CD14-positive monocyte (primary cell): ENCODE results near the gene RNU6-9. TPM values are rescaled to one million over a fixed set of nuclear protein-coding genes. Genes with fewer than 3 reads are reported as not detected.

Experiments used
- DNase-seq, 3 donors: peaks; one replicate each; pipeline ENCODE4 v3.0.0-alpha.2; 2011 to 2022
- H2AFZ ChIP-seq: 2 replicates; pipeline ENCODE4 v1.6.0; 2012; ENCODE audit warnings: mild to moderate bottlenecking, low read depth, low read length, inconsistent platforms; ENCODE audit not compliant: insufficient read depth, poor library complexity, severe bottlenecking
- H3K27ac ChIP-seq, 2 donors: 1 replicate in 1 of 2; 2 replicates in 1 of 2; pipeline ENCODE4 v1.5.1; 2012 to 2013; ENCODE audit warnings: low read length in 2 of 2, control low read depth in 1 of 2, inconsistent platforms in 1 of 2, low read depth in 1 of 2, mild to moderate bottlenecking in 1 of 2
- H3K27me3 ChIP-seq, 2 donors: one replicate each; pipeline versions ENCODE4 v1.6.0 to v1.6.1; 2011 to 2013; ENCODE audit warnings: low read length in 2 of 2; ENCODE audit not compliant: control insufficient read depth in 2 of 2, insufficient read depth in 2 of 2
- H3K36me3 ChIP-seq, 2 donors: replicated peaks in 1 of 2; 1 replicate in 1 of 2; 2 replicates in 1 of 2; pipeline versions ENCODE4 v1.5.1 to v1.6.1; 2012 to 2013; ENCODE audit warnings: low read length in 2 of 2, control low read depth in 1 of 2, inconsistent platforms in 1 of 2, mild to moderate bottlenecking in 1 of 2; ENCODE audit not compliant: insufficient read depth in 2 of 2, control insufficient read depth in 1 of 2
- H3K4me1 ChIP-seq, 2 donors: 1 replicate in 1 of 2; 2 replicates in 1 of 2; pipeline versions ENCODE4 v1.5.1 to v1.6.1; 2012 to 2013; ENCODE audit warnings: low read length in 2 of 2, control low read depth in 1 of 2, inconsistent platforms in 1 of 2, mild to moderate bottlenecking in 1 of 2, moderate library complexity in 1 of 2; ENCODE audit not compliant: insufficient read depth in 2 of 2, control insufficient read depth in 1 of 2
- H3K4me2 ChIP-seq: replicated peaks from 2 replicates; pipeline ENCODE3; 2012; ENCODE audit warnings: low read length, moderate library complexity, mild to moderate bottlenecking; ENCODE audit not compliant: poor library complexity, severe bottlenecking; ENCODE audit errors: extremely low read depth
- H3K4me3 ChIP-seq, 3 experiments: fragments of 200-600 bp in 1 of 3; sonication (generic) in 1 of 3; replicated peaks in 1 of 3; 1 replicate in 2 of 3; 2 replicates in 1 of 3; pipeline ENCODE4 v1.5.1; 2011 to 2013; ENCODE audit warnings: low read length in 3 of 3, mild to moderate bottlenecking in 3 of 3, control low read depth in 2 of 3, low read depth in 2 of 3, inconsistent platforms in 1 of 3, moderate library complexity in 1 of 3
- H3K79me2 ChIP-seq: 2 replicates; pipeline ENCODE4 v1.6.0; 2012; ENCODE audit warnings: mild to moderate bottlenecking, control low read depth, inconsistent platforms, low read length, moderate library complexity; ENCODE audit not compliant: insufficient read depth
- H3K9ac ChIP-seq: 2 replicates; pipeline ENCODE4 v1.6.0; 2017; ENCODE audit warnings: low read length, mild to moderate bottlenecking; ENCODE audit not compliant: insufficient read depth, poor library complexity, severe bottlenecking
- H3K9me3 ChIP-seq, 2 donors: replicated peaks in 1 of 2; 1 replicate in 1 of 2; 2 replicates in 1 of 2; pipeline versions ENCODE4 v1.5.1 to v1.6.1; 2012 to 2013; ENCODE audit warnings: low read length in 2 of 2, control low read depth in 1 of 2; ENCODE audit not compliant: control insufficient read depth in 1 of 2, insufficient read depth in 1 of 2
- H4K20me1 ChIP-seq: 2 replicates; pipeline ENCODE4 v1.6.0; 2012; ENCODE audit warnings: mild to moderate bottlenecking, low read length, control low read depth, moderate library complexity; ENCODE audit not compliant: insufficient read depth
- H3K27ac Mint-ChIP-seq, 7 donors: one replicate each; pipeline ENCODE4 v1.8.0; 2020; ENCODE audit warnings: mild to moderate bottlenecking in 7 of 7, mixed read lengths in 7 of 7, moderate library complexity in 6 of 7, inconsistent platforms in 2 of 7
- H3K27me3 Mint-ChIP-seq, 3 donors: one replicate each; pipeline ENCODE4 v1.8.0; 2021 to 2022; ENCODE audit warnings: low read depth in 3 of 3, mild to moderate bottlenecking in 3 of 3, mixed read lengths in 3 of 3, moderate library complexity in 3 of 3, inconsistent platforms in 1 of 3
- H3K36me3 Mint-ChIP-seq, 2 donors: one replicate each; pipeline ENCODE4 v1.8.0; 2020; ENCODE audit warnings: mixed read lengths in 2 of 2, inconsistent platforms in 1 of 2, mild to moderate bottlenecking in 1 of 2
- H3K4me1 Mint-ChIP-seq: one replicate; pipeline ENCODE4 v1.8.0; 2020; ENCODE audit warnings: mild to moderate bottlenecking, mixed read lengths
- H3K4me3 Mint-ChIP-seq, 2 donors: one replicate each; pipeline ENCODE4 v1.8.0; 2020; ENCODE audit warnings: mild to moderate bottlenecking in 2 of 2, mixed read lengths in 2 of 2, moderate library complexity in 1 of 2
- H3K9me3 Mint-ChIP-seq, 7 donors: one replicate each; pipeline ENCODE4 v1.8.0; 2020 to 2022; ENCODE audit warnings: mixed read lengths in 7 of 7, mild to moderate bottlenecking in 6 of 7, moderate library complexity in 6 of 7, inconsistent platforms in 2 of 7
- CTCF ChIP-seq: fragments of 200-600 bp; IDR thresholded peaks from one replicate; pipeline ENCODE4 v1.8.0; 2022; ENCODE audit warnings: antibody characterized with exemption, mild to moderate bottlenecking
- WGBS: methylation state at CpG from one replicate; pipeline ENCODE4 v1.1.5; 2013; ENCODE audit warnings: missing lambda C conversion rate; ENCODE audit not compliant: insufficient coverage; 5-methylcytosine and 5-hydroxymethylcytosine counted together
- intact Hi-C, 2 donors: fragments of 100-400 bp; cut with micrococcal nuclease; formaldehyde crosslinking; loops; one replicate each; pipeline versions ENCODE4 v1.15.0 to v1.15.1; 2023
- polyA plus RNA-seq, 3 donors: library from polyadenylated mRNA; depleted of rRNA in 1 of 3; unstranded in 2 of 3; stranded (reverse) in 1 of 3; fragments of 300-500 nt in 2 of 3; fragments of >200 nt in 1 of 3; fragmentation: Illumina TruSeq in 2 of 3; gene quantifications; 1 replicate in 2 of 3; 2 replicates in 1 of 3; pipeline ENCODE4 v1.2.3, GENCODE V29; 2012 to 2021
- small RNA-seq: library from RNA; depleted of rRNA; stranded (forward); fragments of <200 nt; gene quantifications from one replicate; pipeline ENCODE3, GENCODE V24; 2012; ENCODE audit warnings: low read depth; ENCODE audit not compliant: insufficient read length

Gene RNU6-9
- polyA plus RNA-seq, 3 donors, result not detected

GRCh38 chr19:942133-942645 lies 48.9 kb downstream of the RNU6-9 start:
- no peak overlapping the region for H3K4me3 Mint-ChIP-seq
- H3K9me3 Mint-ChIP-seq, result peaks cover 0 to 2% (median 0%) of the 10 kb centered on the region in 7 donors
- intact Hi-C loops, result no loop called here
- Histone ChIP-seq H3K79me2 (peaks cover 99% of the 10 kb centered on the region), H3K27me3 (no peaks in the 10 kb centered on the region), H3K36me3 (peaks cover 17 to 39% of the 10 kb centered on the region in 2 donors), H3K27ac (peak overlapping the region in 1 of 2 donors; percentile 75), H3K9ac (no peak overlapping the region), H4K20me1 (peaks cover 100% of the 10 kb centered on the region), H2AFZ (no peak overlapping the region), H3K9me3 (no peaks in the 10 kb centered on the region), H3K4me3 (no peak overlapping the region), H3K4me1 (peaks cover 28 to 41% of the 10 kb centered on the region in 2 donors), H3K4me2 (no peak overlapping the region)
- peaks cover 47% of the 10 kb centered on the region for H3K4me1 Mint-ChIP-seq
- no peak for DNase-seq
- WGBS, result 95% methylated on average over 32 of the region's 32 CpGs
- no peak overlapping the region for H3K27ac Mint-ChIP-seq
- TF ChIP-seq CTCF, result no peak
- peaks cover 0 to 1% (median under 1%) of the 10 kb centered on the region in 3 donors for H3K27me3 Mint-ChIP-seq
- H3K36me3 Mint-ChIP-seq, result peaks cover 30 to 62% of the 10 kb centered on the region in 2 donors

Small RNA genes within 50 kb of the gene (small RNA-seq; reads per million reads assigned to genes)
- gene RNU6-9, result 20.6 reads per million, percentile 87 among the genes with 10 or more reads in this experiment

Other genes with a start within 250 kb of the RNU6-9 start
- 10 to 100 TPM; 29.1 to 51.6 (median 31.6) TPM for gene RNF126, start 230.3 kb upstream of the RNU6-9 start, polyA plus RNA-seq
- gene FSTL3, start 217.1 kb upstream of the RNU6-9 start, polyA plus RNA-seq, result 10 to 100 TPM in 1 of 3 donors, 1 to 10 TPM in 2; 2.5 to 42.1 (median 5.2) TPM
- gene PRSS57, start 198.0 kb upstream of the RNU6-9 start, polyA plus RNA-seq, result 1 to 10 TPM in 1 of 3 donors, under 1 TPM in 2; 0.16 to 1.4 (median 0.78) TPM
- gene PALM, start 184.5 kb upstream of the RNU6-9 start, polyA plus RNA-seq, result under 1 TPM in 1 of 3 donors, not detected in 2; 0.23 TPM
- gene MISP, start 142.4 kb upstream of the RNU6-9 start, polyA plus RNA-seq, result not detected
- gene PTBP1, start 96.0 kb upstream of the RNU6-9 start, polyA plus RNA-seq, result 100 to 1,000 TPM in 1 of 3 donors, 10 to 100 TPM in 2; 62.4 to 117 (median 81.6) TPM
- 1 to 10 TPM in 1 of 3 donors, not detected in 2; 1.2 TPM for gene PLPPR3, start 71.5 kb upstream of the RNU6-9 start, polyA plus RNA-seq
- 1 to 10 TPM; 2.7 to 5.7 (median 4.3) TPM for gene AZU1, start 65.6 kb upstream of the RNU6-9 start, polyA plus RNA-seq
- under 1 TPM in 1 of 3 donors, not detected in 2; 0.11 TPM for gene PRTN3, start 52.5 kb upstream of the RNU6-9 start, polyA plus RNA-seq
- 1 to 10 TPM in 2 of 3 donors, under 1 TPM in 1; 0.61 to 2.0 (median 1.3) TPM for gene ELANE, start 41.2 kb upstream of the RNU6-9 start, polyA plus RNA-seq
- gene CFD, start 33.8 kb upstream of the RNU6-9 start, polyA plus RNA-seq, result 100 to 1,000 TPM; 272 to 862 (median 654) TPM
- gene MED16, start 297 bp upstream of the RNU6-9 start, polyA plus RNA-seq, result 10 to 100 TPM; 20.7 to 37.4 (median 32.8) TPM
- gene R3HDM4, start 19.7 kb downstream of the RNU6-9 start, polyA plus RNA-seq, result 10 to 100 TPM; 70.8 to 99.9 (median 78.7) TPM
- gene KISS1R, start 23.8 kb downstream of the RNU6-9 start, polyA plus RNA-seq, result not detected
- 10 to 100 TPM in 1 of 3 donors, 1 to 10 TPM in 2; 2.1 to 41.6 (median 3.2) TPM for gene ARID3A, start 32.6 kb downstream of the RNU6-9 start, polyA plus RNA-seq
- gene WDR18, start 90.9 kb downstream of the RNU6-9 start, polyA plus RNA-seq, result 10 to 100 TPM; 21.3 to 52.7 (median 49.9) TPM
- under 1 TPM in 2 of 3 donors, not detected in 1; 0.13 to 0.27 TPM for gene GRIN3B, start 106.9 kb downstream of the RNU6-9 start, polyA plus RNA-seq
- gene TMEM259, start 127.6 kb downstream of the RNU6-9 start, polyA plus RNA-seq, result 100 to 1,000 TPM in 1 of 3 donors, 10 to 100 TPM in 2; 37.4 to 417 (median 45.0) TPM
- not detected for gene RNU6-2, start 128.0 kb downstream of the RNU6-9 start, polyA plus RNA-seq
- gene CNN2, start 133.1 kb downstream of the RNU6-9 start, polyA plus RNA-seq, result 100 to 1,000 TPM in 2 of 3 donors, 10 to 100 TPM in 1; 69.9 to 213 (median 144) TPM
- 100 to 1,000 TPM in 1 of 3 donors, 1 to 10 TPM in 2; 1.7 to 104 (median 7.8) TPM for gene ABCA7, start 146.6 kb downstream of the RNU6-9 start, polyA plus RNA-seq
- 100 to 1,000 TPM; 108 to 308 (median 137) TPM for gene ARHGAP45, start 173.7 kb downstream of the RNU6-9 start, polyA plus RNA-seq
- 100 to 1,000 TPM; 183 to 222 (median 195) TPM for gene POLR2E, start 201.9 kb downstream of the RNU6-9 start, polyA plus RNA-seq
- gene GPX4, start 210.5 kb downstream of the RNU6-9 start, polyA plus RNA-seq, result 100 to 1,000 TPM; 459 to 508 (median 493) TPM